Keratinocyte (primary cell): ENCODE measurements around the gene ADAT3. TPM values are rescaled to one million over a fixed set of nuclear protein-coding genes. Genes with fewer than 3 reads are reported as not detected.
A peak's percentile ranks its signal among the peaks of the same experiment; 100 is the strongest.

Experiments
- DNase-seq: peaks from one replicate; pipeline ENCODE4 v3.0.0-alpha.2; 2011; ENCODE audit warnings: low read depth, missing footprints, low spot score
- FAIRE-seq: peaks from 2 replicates; lab custom pipeline; 2011; peaks lifted over from hg19 to GRCh38; lab: Jason Lieb, UNC
- H2AFZ ChIP-seq: 2 replicates; pipeline ENCODE4 v1.6.0; 2012; ENCODE audit warnings: low read length, control low read depth, inconsistent platforms; ENCODE audit not compliant: control insufficient read depth
- H3K27ac ChIP-seq: 2 replicates; pipeline ENCODE4 v1.5.1; 2011; ENCODE audit warnings: low read length; ENCODE audit not compliant: control insufficient read depth, insufficient read depth
- H3K27me3 ChIP-seq: 3 replicates; pipeline ENCODE4 v1.6.0; 2011; ENCODE audit warnings: low read length; ENCODE audit not compliant: control insufficient read depth, insufficient read depth; ENCODE audit errors: extremely low read depth
- H3K36me3 ChIP-seq, 2 experiments: 2 replicates in 1 of 2; 3 replicates in 1 of 2; pipeline ENCODE4 v1.5.1; 2011; ENCODE audit warnings: low read length in 2 of 2, mild to moderate bottlenecking in 1 of 2; ENCODE audit not compliant: control insufficient read depth in 2 of 2, insufficient read depth in 2 of 2; ENCODE audit errors: extremely low read depth in 1 of 2
- H3K4me1 ChIP-seq: 3 replicates; pipeline ENCODE4 v1.5.1; 2011; ENCODE audit warnings: low read length; ENCODE audit not compliant: control insufficient read depth, insufficient read depth; ENCODE audit errors: extremely low read depth
- H3K4me2 ChIP-seq: 3 replicates; pipeline ENCODE4 v1.6.0; 2011; ENCODE audit warnings: low read depth, low read length; ENCODE audit not compliant: control insufficient read depth, insufficient read depth; ENCODE audit errors: extremely low read depth
- H3K4me3 ChIP-seq, 3 experiments: fragments of 200-600 bp in 1 of 3; sonication (generic) in 1 of 3; 2 replicates in 2 of 3; 3 replicates in 1 of 3; pipeline ENCODE4 v1.5.1; 2011 to 2016; ENCODE audit warnings: low read length in 3 of 3, mild to moderate bottlenecking in 3 of 3, control low read depth in 2 of 3, inconsistent platforms in 1 of 3, low read depth in 1 of 3, mixed read lengths in 1 of 3, mixed run types in 1 of 3, moderate library complexity in 1 of 3; ENCODE audit not compliant: control insufficient read depth in 2 of 3, insufficient read depth in 2 of 3; ENCODE audit errors: extremely low read depth in 1 of 3
- H3K79me2 ChIP-seq: 2 replicates; pipeline ENCODE4 v1.6.0; 2012; ENCODE audit warnings: low read length; ENCODE audit not compliant: control insufficient read depth, insufficient read depth
- H3K9ac ChIP-seq: 3 replicates; pipeline ENCODE4 v1.6.0; 2011; ENCODE audit warnings: low read length; ENCODE audit not compliant: control insufficient read depth, insufficient read depth; ENCODE audit errors: extremely low read depth
- H3K9me1 ChIP-seq: 3 replicates; pipeline ENCODE4 v1.6.0; 2011; ENCODE audit warnings: low read length; ENCODE audit not compliant: control insufficient read depth, insufficient read depth; ENCODE audit errors: extremely low read depth
- H3K9me3 ChIP-seq: 2 replicates; pipeline ENCODE4 v1.5.1; 2012; ENCODE audit warnings: low read depth, low read length; ENCODE audit not compliant: control insufficient read depth
- H4K20me1 ChIP-seq: 3 replicates; pipeline ENCODE4 v1.6.0; 2011; ENCODE audit warnings: low read length; ENCODE audit not compliant: control insufficient read depth, insufficient read depth; ENCODE audit errors: extremely low read depth
- CTCF ChIP-seq, 3 experiments: IDR thresholded peaks in 1 of 3; conservative IDR thresholded peaks in 1 of 3; optimal IDR thresholded peaks in 1 of 3; 2 replicates in 2 of 3; 3 replicates in 1 of 3; pipeline versions ENCODE3 to v1.5.1; 2011; ENCODE audit warnings: low read length in 3 of 3, mild to moderate bottlenecking in 3 of 3, moderate library complexity in 2 of 3, control low read depth in 1 of 3, inconsistent platforms in 1 of 3; ENCODE audit not compliant: insufficient read depth in 2 of 3; ENCODE audit errors: extremely low read depth in 1 of 3
- EZH2 ChIP-seq: IDR thresholded peaks from one replicate; pipeline ENCODE4 v1.6.1; 2012; ENCODE audit warnings: inconsistent platforms, mild to moderate bottlenecking, low read length, moderate library complexity
- dilution Hi-C: fragments of 300-500 bp; cut with MboI; formaldehyde crosslinking; loops from one replicate; pipeline ENCODE4 v1.7.0; 2020; ENCODE audit warnings: low sequenced_read_pairs; ENCODE audit not compliant: extremely low pct_ligation_motif_present
- polyA plus RNA-seq, 5 experiments: library from polyadenylated mRNA; depleted of rRNA in 3 of 5; stranded (reverse) in 3 of 5; stranded (forward) in 1 of 5; unstranded in 1 of 5; fragments of >200 nt; gene quantifications; 1 replicate in 1 of 5; 2 replicates in 3 of 5; 3 replicates in 1 of 5; pipeline versions ENCODE4 v1.2.1 to v1.2.3, GENCODE V29; 2011 to 2012; ENCODE audit warnings: missing spikeins in 2 of 5, low read depth in 1 of 5, low replicate concordance in 1 of 5

Gene ADAT3
- polyA plus RNA-seq, 1 donor (not counting 4 experiments of a cell fraction or from before 2014, with no cell fraction given), result 0.55 TPM

- dilution Hi-C loops, result no loop called here
These were observed 21.4 kb upstream of the ADAT3 start for GRCh38 chr19:1883784-1884183.

GRCh38 chr19:1884291-1884718 is 20.9 kb upstream of the ADAT3 start:
- H3K4me1 ChIP-seq, result peaks cover 24% of the 10 kb centered on the region

More at GRCh38 chr19:1883784-1884183, 21.4 kb upstream of the ADAT3 start:
- Histone ChIP-seq H3K4me3 (peak overlapping the region; percentile 68 to 80 (median 80)), H3K4me1 (peaks cover 24% of the 10 kb centered on the region), H3K36me3 (peaks cover 5 to 11% of the 10 kb centered on the region in 2 experiments), H3K27ac (no peak overlapping the region), H3K79me2 (peaks cover 47% of the 10 kb centered on the region), H3K9me3 (no peaks in the 10 kb centered on the region), H3K27me3 (no peaks in the 10 kb centered on the region), H3K4me2 (peak overlapping the region; percentile 96), H3K9me1 (peaks cover 6% of the 10 kb centered on the region), H2AFZ (no peak overlapping the region), H3K9ac (peak overlapping the region; percentile 84), H4K20me1 (peaks cover 25% of the 10 kb centered on the region)
- DNase-seq, result no peak
- no peak for TF ChIP-seq EZH2
- no peak for TF ChIP-seq CTCF (optimal IDR thresholded peaks at IDR 0.05 in 1 of 3, IDR thresholded peaks at IDR 0.05 in 1 of 3, conservative IDR thresholded peaks at IDR 0.05 in 1 of 3; ENCODE audit: extremely low read depth in 1 of 3, insufficient read depth in 2 of 3, low read length in 3 of 3)
- FAIRE-seq, result no peak

More at GRCh38 chr19:1884291-1884718, 20.9 kb upstream of the ADAT3 start:
- Histone ChIP-seq H3K9me3 (no peaks in the 10 kb centered on the region), H3K79me2 (peaks cover 47% of the 10 kb centered on the region), H3K4me3 (peak overlapping the region; percentile 68 to 80 (median 80)), H4K20me1 (peaks cover 25% of the 10 kb centered on the region), H3K27ac (peak overlapping the region; percentile 64), H3K36me3 (peaks cover 5 to 11% of the 10 kb centered on the region in 2 experiments), H3K4me2 (peak overlapping the region; percentile 96), H3K27me3 (no peaks in the 10 kb centered on the region), H3K9ac (peak overlapping the region; percentile 84), H3K9me1 (peaks cover 6% of the 10 kb centered on the region), H2AFZ (no peak overlapping the region)
- FAIRE-seq (no peak), DNase-seq (no peak)
- TF ChIP-seq EZH2, result no peak
- no peak for TF ChIP-seq CTCF (optimal IDR thresholded peaks at IDR 0.05 in 1 of 3, IDR thresholded peaks at IDR 0.05 in 1 of 3, conservative IDR thresholded peaks at IDR 0.05 in 1 of 3; ENCODE audit: extremely low read depth in 1 of 3, insufficient read depth in 2 of 3, low read length in 3 of 3)
- dilution Hi-C loops, result no loop called here
